GM19043 (cell line): ENCODE measurements around the gene YDJC.
"Not testable (repeated sequence)": the region's sequence is repeated elsewhere in the genome, so short reads cannot be mapped to it uniquely, and the experiment has no call there.

Source experiments
- ATAC-seq: cut with Tn5 transposase; IDR thresholded peaks from one replicate; pipeline ENCODE4 v1.9.1; 2021; ENCODE audit warnings: low read depth; ENCODE audit not compliant: unreplicated experiment

Gene YDJC

GRCh38 chr22:21634844-21635243, 5.0 kb upstream of the YDJC start:
- ATAC-seq, result no peak

DNA sequence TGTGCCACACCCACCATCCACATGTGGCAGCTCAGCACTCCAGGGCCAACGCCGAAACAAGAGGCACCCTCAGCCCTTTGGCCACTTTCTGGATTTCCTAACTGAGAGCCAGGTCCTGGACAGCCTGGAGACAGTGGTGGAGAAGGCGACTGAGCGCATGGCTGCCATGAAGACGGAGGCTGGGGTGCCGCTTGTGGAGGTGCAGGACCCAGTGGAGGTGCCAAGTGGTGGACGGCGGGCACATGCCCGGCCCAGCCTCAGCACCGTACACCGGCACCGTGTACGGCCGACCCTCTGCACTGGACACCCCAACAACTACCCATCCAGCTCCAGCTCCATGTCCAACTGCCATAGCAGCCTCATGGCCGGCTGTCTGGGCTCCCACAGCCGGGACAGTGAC, 4.3 kb upstream of the YDJC start:
- ATAC-seq, result no peak

DNA sequence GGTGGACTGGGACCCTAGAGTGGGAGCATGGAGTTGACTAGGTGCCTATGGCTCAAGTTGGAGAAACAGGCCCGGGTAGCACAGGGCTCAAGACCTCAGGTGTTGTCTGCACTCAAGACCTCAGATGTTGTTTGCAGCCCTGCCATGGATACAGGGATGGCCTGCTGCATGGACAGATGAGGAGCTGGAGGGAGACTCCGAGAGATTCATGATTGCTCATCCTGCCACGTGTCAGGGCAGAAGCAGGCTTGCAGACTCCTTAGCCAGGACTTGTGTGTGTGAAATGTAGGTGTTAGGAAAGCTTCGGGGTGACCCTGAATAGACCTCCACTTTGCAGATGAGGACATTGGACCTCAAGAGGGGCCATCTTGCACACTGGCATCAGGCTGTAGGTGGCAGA, 3.7 kb upstream of the YDJC start:
- no peak for ATAC-seq

DNA sequence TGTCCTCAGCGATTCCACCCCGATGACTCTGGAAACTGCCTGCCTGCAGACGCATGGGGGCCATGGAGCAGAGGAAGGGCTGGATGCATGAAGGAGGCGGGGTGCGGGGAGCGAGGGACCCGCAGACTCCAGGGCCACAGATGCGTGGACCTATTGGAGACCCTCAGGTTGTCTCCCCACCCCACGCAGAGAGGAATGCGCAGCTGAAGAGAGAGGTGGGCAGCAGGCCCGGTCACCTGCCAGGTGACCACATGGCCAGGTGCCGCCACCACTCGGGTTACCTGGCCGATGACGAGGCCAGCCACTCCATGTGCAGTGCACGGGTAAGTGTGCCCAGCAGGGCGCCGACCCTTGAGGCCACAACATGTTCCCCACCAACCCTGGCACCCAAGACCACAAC, 3.1 kb upstream of the YDJC start:
- ATAC-seq, result no peak

GRCh38 chr22:21632237-21632895, 2.5 kb upstream of the YDJC start, which contains the start of gene CCDC116:
TSS of gene CCDC116 (plus strand) at chr22:21632760. CDS start at chr22:21633182, 422 bp downstream.
- ATAC-seq, result no peak

GRCh38 chr22:21631025-21631424, 1.2 kb upstream of the YDJC start:
- no peak for ATAC-seq

DNA sequence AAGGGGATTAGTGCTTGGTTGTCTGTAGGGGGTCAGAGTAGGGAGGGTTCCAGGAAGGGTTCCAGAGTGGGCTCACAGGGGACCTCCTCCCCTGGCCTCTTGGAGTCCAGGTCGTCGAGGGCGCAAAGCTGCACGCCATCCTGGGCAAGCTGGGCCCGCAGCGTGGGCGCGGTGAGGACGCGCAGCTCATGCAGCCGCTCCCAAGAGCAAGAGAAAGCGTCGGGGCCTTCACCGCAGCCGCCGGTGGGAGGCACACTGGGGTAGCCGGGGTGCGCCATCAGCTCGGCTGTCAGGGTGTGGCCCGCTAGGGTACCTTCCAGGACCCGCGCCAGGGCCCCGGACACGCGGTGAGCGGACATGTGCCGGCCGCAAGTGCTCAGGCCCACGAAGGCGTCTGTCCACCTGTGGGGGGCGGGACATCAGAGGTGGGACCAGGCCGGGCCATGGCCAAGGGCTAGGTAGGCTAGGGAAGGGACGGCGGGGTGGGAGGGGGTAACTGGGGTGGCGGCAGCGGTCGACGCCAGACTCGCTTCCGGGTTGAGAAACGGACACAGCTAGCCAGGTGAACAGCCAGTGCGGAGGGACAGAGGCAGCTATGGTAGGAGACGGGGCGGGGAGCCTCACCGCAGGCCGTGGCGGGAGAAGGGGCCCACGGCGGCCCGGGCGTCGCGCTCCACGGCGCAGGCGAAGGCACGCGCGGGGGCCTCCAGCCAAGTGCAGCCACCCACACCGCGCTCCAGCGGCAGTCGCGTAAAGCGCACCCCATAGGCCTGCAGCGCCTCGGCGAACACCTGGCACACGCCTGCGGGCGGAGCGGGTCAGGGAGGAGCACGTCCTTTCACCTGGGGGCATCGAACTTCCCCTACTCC, 1.2 kb downstream of the YDJC start:
- ATAC-seq, result no peak

DNA sequence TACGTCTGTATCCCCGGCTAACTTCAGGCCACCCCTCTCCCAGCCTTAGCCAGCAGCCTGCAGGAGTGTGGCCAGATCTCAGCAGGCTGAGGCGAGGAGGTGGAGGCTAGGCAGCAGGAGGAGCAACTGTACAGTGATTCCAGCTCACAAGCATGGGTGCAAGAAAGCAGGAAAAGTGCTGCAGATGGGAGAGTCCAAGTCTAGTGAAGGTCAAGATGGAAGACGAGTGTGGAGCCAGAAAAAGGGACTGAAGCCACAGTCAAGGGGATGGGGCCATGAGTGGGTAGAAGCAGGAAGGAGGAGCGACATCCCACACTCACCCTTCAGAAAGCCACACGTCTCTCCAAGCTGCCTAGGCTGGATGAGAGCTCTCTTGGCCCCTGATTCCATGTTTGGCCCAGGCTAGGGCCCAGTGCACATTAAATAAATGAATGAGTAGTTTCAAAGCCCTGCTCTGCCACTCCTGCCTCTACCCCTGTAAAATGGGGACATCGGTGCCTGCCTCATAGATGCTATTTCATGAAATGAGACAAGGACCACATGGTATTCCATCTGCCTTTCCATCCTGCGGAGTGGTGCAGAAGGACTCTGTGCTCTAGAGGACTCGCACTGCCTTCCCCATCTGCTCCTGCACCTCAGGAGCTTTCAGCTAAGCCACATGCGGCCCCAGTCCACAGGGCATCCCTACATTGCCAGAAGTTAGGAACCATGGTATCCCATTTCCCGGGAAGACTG, 2.9 kb downstream of the YDJC start:
- no peak for ATAC-seq

- no peak for ATAC-seq
These were observed 3.6 kb downstream of the YDJC start for GRCh38 chr22:21626073-21626734.

DNA sequence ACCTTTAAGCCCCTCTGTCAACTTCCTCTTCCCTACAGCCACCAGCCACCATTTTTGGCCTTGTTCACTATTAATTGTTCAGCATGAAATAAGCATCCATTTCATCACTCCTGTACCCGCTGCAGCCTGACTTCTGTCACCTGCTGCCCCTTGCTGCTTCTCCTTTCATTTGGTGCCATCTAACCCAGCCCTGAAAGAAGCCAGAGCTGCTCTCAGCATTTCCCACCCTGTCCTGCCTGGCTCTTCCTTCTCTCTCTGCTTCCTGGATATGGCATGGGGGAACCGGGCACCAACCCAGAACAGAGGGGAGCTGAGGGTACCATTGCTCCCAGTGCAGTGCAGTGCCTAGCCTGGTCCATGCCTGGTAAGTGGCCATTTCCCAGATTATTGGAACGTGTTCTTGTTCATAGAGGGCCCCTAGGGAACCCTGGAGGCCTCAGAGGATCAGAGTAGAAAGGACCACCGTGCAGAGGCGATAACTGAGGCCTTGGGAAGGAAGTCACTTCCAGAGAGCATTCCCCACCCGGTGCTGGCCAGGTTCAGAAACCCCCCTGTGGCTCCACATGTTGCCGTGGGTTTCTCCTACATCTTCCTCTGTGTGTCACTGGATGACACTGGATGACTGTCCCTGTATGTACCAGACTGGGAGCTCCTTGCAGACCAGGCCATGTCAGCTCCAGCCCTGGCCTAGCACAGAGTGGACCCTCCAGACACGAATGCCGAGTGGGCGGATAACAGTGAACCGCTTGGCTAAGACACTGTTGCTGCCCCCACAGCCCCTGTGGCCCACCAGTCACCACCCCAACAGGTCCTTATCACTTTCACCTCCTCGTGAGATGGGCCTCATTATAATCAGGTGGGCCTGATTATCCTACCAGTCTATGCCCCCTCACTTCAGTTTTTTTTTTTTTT, 4.7 kb downstream of the YDJC start:
- no peak for ATAC-seq

DNA sequence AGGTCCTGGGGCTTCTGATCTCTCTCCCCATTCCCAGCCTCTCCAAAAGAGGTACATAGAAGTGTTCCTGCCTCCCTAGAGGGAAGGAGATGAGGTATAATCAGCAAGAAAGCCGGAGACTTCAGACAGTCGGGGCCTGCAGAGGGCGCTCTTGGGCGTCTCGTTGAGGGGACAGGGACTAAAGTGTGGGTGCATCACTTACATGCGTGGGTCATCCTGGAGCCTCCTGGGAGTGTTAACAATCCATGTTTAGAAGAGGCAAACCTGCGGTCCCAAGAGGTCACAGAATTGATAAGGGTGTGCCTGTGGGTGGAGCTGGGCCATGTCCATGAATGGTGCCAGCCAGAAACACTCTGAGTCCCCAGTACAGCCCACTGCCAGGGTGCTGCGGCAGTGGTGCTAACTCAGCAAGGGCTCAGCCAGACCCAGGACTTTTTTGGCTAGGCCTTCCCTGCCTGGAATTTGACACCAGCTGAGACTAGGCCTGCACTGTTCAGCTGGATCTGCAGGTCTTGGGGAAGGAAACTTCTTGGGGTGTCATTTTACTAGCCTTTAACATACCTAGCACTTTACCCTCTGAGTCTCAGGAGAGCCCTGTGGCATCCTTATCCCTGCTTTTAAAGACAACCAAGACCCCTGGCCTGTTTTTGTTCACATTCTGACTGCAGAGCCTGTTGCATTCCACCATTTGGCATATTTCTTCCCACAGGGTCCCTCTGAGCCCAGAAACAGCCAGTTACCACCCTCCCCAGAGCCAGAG, 5.5 kb downstream of the YDJC start:
- no peak for ATAC-seq

DNA sequence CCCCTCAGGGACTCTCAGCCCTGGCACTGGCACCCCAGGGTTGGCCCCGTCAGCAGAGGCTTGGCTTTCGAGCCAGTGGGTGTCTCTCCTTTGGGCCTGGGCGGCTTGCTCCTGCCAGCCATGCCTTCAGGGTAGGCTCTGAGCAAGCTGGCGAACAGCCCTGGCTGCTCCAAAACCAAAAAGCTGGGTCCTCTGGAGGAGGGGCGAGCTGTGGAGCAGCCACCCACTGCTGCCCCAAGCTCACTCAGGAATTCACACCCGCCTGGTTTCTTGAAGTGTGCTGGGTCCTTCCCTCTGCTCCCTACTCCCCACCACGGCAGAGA, 6.2 kb downstream of the YDJC start:
- no peak for ATAC-seq

DNA sequence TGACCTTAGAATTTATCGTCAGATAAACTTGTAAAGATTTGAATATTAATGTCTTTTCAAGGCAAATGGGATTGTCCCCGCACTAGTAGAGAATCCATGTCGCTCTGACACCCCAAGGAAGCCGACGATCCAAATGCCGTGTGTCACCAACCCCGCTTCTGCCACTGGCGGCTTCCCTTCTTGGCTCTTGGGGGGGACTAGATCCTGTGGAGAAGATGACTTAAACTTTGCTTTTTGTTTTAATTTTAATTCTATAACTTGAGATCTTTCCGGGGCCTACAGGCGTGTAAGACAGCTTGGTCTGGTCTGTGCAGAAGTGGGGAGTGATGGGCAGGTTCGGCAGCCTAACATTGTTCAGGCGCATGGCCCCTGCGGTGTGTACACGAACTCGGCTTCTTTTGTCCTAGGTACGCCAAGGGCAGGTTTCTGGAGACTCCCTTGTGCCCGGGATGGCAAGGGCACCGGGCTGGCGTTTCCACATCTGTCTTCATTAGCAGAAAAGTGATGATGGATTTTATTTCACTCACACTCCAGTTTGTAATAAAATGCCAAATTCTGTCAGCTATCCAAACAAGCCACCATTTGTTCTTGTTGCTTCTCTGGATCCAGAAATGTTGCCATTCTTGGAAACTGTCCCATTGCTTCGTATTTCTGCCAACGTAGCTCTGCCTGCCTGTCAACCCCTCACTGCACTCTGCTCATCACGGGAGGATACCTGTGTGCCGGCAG, 6.7 kb downstream of the YDJC start:
- ATAC-seq, result no peak

DNA sequence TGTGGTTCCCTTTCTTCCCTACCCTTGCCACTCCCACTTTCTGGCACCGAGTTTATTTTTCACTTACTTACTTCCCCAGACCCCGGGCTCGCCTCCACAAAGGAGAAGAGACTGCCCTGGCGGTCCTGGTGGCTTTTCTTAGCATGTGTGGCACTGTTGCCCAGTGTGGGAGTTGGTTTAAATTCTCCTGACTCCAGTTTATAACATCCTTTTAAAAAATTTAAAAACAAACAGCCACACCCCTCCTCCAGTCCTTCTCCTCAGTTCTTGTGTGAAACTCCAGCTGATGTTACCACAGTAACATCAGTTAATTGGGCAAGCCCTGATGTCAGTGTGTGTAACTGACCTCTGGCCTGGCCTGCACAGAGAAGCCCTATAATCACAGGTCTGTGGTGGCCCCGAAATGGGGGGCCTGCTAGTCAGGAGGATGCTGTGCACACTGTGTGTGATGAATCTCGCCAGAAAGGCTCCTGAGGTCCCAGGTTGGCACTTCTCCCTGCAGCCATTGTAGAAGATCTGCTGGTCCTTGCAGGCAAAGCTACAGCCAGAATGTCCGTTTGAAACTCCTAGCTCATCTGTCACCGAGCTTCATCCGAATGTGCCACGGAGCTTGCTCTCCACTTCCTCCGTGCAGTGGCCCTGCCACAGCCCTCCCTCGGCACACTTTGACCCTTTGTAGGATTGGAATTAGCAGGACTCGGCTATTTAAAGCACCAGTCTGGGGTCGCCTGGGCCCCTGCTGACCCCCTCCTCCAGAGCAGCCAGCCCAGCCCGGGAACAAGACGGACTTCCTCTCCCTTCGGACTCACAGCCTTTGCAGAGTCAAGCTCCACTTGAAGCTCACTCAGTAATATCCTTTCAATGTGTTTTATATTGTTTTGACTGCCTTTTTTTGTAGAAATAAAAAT, 7.6 kb downstream of the YDJC start:
- ATAC-seq, result no peak

DNA sequence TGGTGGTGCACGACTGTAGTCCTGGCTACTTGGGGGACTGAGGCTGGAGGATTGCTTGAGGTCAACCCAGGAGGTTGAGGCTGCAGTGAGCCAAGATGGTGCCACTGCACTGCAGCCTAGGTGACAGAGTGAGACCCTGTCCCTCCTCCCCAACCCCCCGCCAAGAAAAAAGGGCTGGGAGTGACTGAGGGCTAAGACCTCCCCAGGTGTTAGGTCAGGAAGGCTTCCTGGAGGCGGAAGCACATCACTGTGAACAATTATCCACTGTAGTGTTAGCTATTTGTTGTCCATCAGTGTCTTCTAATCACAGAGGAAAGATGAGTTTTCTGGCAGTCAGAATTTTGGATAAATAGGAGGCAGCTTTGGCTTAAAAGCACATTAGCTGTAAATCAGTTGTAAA, 8.8 kb downstream of the YDJC start:
- ATAC-seq, result no peak

GRCh38 chr22:21617337-21617736, 12.5 kb downstream of the YDJC start:
- not testable (repeated sequence) for ATAC-seq

DNA sequence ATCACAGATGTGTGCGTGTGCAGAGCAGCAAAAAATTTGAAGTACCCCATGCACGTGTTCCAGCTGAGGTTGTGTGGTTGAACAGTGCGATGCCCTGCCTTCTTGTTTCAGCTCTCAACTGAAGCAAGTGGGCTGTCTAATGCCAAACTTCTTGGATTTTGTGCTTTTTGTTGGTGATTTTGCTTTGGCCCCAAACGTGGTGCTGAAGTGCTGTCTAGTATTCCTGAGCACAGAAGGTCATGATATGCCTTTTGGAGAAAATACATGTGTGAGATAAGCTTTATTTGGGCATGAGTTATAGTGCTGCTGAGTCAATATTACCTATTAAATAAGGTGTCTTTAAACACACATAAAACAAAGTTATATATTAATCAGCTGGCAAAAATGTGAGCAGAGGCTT, 14.1 kb downstream of the YDJC start:
- ATAC-seq, result no peak
